Nephron progenitor cell (in vitro differentiated cells): Measurements from ENCODE around the gene IL17D.
"Not testable (repeated sequence)": the region's sequence is repeated elsewhere in the genome, so short reads cannot be mapped to it uniquely, and the experiment has no call there.

ENCODE experiments used
- DNase-seq: peaks from one replicate; pipeline ENCODE4 v3.0.0; 2021
- H3K27ac Mint-ChIP-seq: 2 replicates; pipeline ENCODE4 v1.8.0; 2021; ENCODE audit warnings: mild to moderate bottlenecking, moderate library complexity, mixed read lengths
- H3K27me3 Mint-ChIP-seq: 2 replicates; pipeline ENCODE4 v1.8.0; 2021; ENCODE audit warnings: mild to moderate bottlenecking, low read depth, mixed read lengths; ENCODE audit not compliant: poor library complexity
- H3K36me3 Mint-ChIP-seq: 2 replicates; pipeline ENCODE4 v1.8.0; 2021; ENCODE audit warnings: low read depth, mixed read lengths
- H3K4me1 Mint-ChIP-seq: 2 replicates; pipeline ENCODE4 v1.8.0; 2021; ENCODE audit warnings: mixed read lengths
- H3K4me3 Mint-ChIP-seq: 2 replicates; pipeline ENCODE4 v1.8.0; 2021; ENCODE audit warnings: mild to moderate bottlenecking, moderate library complexity, mixed read lengths
- H3K9me3 Mint-ChIP-seq: 2 replicates; pipeline ENCODE4 v1.8.0; 2021; ENCODE audit warnings: mild to moderate bottlenecking, moderate library complexity, mixed read lengths
- TF ChIP-seq, protein P1 (sequence below): fragments of 200-600 bp; sonication (generic); IDR thresholded peaks from 2 replicates; pipeline ENCODE4 v1.5.0; 2021; ENCODE audit warnings: antibody characterized with exemption

The IL17D gene

DNA sequence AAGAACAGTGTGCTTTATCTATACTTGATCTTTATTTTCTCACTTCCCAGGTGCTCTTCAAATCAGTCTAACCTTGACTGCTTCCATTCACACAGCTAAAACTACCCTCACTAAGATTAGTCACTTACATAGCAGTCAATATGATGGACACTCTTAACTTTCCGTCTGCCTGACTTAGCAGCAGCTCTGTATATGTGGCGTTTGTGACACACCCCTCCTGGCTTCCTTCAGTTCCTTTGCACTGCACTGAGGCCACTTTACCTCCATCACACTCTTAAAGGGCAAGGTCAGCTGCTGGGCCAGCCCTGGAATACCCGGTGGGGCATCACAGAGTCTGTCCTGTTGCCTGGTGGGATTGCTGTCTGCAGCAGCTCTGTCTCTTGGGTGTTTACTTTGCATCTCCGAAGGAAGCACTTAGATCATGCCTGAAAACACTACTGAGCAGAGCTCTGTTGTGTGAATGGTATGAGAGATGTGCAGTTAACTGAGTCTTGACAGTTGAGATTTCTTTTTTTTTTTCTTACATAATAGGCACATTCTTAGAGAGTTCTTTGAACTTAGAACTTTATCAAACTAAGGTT, 35.6 kb upstream of the IL17D start:
- DNase-seq: no peak
- no peaks in the 10 kb centered on the region for H3K27me3 Mint-ChIP-seq
- H3K9me3 Mint-ChIP-seq: no peaks in the 10 kb centered on the region
- no peak overlapping the region for H3K4me3 Mint-ChIP-seq
- TF ChIP-seq, protein P1, sequence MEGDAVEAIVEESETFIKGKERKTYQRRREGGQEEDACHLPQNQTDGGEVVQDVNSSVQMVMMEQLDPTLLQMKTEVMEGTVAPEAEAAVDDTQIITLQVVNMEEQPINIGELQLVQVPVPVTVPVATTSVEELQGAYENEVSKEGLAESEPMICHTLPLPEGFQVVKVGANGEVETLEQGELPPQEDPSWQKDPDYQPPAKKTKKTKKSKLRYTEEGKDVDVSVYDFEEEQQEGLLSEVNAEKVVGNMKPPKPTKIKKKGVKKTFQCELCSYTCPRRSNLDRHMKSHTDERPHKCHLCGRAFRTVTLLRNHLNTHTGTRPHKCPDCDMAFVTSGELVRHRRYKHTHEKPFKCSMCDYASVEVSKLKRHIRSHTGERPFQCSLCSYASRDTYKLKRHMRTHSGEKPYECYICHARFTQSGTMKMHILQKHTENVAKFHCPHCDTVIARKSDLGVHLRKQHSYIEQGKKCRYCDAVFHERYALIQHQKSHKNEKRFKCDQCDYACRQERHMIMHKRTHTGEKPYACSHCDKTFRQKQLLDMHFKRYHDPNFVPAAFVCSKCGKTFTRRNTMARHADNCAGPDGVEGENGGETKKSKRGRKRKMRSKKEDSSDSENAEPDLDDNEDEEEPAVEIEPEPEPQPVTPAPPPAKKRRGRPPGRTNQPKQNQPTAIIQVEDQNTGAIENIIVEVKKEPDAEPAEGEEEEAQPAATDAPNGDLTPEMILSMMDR: no peak
- H3K4me1 Mint-ChIP-seq: no peaks in the 10 kb centered on the region
- H3K27ac Mint-ChIP-seq: no peak overlapping the region
- peaks cover 33% of the 10 kb centered on the region for H3K36me3 Mint-ChIP-seq

DNA sequence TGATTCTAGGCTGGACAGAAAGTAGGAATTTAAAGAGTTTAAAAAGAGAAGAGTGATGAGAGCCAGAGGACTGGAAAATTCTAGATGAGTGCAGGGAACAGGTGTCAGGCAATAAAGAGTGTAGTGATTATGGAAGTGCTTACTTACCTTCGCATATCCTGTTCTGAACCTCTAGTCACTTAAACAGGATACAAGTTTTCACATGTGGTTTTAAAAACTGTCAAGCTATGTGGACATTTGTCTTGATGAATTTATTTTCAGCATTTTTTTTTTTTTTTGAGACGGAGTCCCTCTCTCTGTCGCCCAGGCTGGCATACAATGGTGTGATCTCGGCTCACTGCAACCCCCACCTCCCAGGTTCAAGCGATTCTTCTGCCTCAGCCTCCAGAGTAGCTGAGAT, 34.3 kb upstream of the IL17D start:
- H3K36me3 Mint-ChIP-seq: peaks cover 27% of the 10 kb centered on the region
- no peak overlapping the region for H3K4me3 Mint-ChIP-seq
- no peak for DNase-seq
- H3K4me1 Mint-ChIP-seq: no peaks in the 10 kb centered on the region
- TF ChIP-seq, protein P1: no peak
- H3K27me3 Mint-ChIP-seq: peaks cover 6% of the 10 kb centered on the region
- no peak overlapping the region for H3K27ac Mint-ChIP-seq
- no peaks in the 10 kb centered on the region for H3K9me3 Mint-ChIP-seq

DNA sequence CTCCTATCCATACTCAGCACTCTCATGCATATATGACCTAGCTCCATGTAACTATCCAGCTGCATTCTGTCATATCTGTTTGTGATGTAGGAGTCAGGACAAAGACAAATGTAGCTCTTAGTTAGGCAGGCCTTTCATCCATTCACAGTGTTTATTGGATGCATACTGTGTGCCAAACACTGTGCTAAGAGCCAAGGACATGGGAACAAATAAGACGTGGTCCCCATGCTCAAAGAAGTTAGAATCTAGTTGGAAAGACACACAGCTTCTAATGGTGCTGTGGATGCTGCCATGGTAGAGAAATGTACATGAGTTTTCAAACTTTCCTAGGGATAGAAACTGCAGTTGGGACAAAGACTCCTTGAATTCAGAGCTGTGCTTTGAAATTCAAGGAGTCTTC, 31.7 kb upstream of the IL17D start:
- Mint-ChIP-seq H3K9me3 (no peaks in the 10 kb centered on the region), H3K27ac (no peak overlapping the region), H3K27me3 (peaks cover 9% of the 10 kb centered on the region), H3K4me1 (no peaks in the 10 kb centered on the region), H3K4me3 (no peak overlapping the region), H3K36me3 (peaks cover 25% of the 10 kb centered on the region)
- no peak for DNase-seq
- TF ChIP-seq, protein P1: no peak

DNA sequence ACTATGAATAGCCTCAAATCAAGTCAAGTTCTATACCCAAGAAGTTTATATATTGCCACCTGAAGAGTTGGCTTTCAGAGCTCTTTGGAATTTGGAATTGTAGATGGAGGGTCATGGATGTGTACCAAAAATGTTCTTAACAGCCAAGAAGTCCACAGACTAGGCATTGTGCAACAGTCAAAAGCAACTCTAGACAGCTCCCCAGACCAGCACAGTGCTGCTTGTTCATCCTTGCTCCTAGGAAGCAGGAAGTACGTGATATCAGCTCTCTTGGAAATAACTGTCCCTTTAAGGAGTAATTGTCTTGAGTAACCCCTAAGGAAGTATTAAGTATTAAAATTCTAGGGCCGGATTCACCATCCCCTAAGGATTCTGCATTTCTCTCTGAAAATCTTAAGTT, 30.7 kb upstream of the IL17D start:
- no peak overlapping the region for H3K4me3 Mint-ChIP-seq
- no peaks in the 10 kb centered on the region for H3K9me3 Mint-ChIP-seq
- peaks cover 9% of the 10 kb centered on the region for H3K27me3 Mint-ChIP-seq
- DNase-seq: no peak
- H3K36me3 Mint-ChIP-seq: peaks cover 25% of the 10 kb centered on the region
- H3K27ac Mint-ChIP-seq: no peak overlapping the region
- no peaks in the 10 kb centered on the region for H3K4me1 Mint-ChIP-seq
- TF ChIP-seq, protein P1: no peak

DNA sequence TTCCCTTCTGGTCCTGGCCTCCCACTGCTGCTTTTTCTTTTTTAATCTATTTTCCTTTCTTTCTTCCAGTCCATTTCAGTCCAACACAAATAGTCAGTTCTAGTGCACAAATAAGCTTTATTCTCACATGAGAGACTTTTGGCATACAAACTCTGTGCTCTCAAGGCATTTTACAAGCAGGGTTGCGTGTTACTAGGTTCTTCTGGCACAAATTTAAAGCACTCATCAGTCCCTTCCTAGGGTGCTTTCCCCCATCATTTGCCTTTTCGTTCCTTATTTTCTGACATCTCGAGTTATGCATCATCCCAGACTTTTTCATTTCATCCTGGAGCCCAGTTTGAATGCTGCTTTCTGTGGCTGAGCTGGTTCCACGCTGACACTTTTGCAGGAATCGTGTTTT, 29.8 kb upstream of the IL17D start:
- Mint-ChIP-seq H3K27me3 (peaks cover 12% of the 10 kb centered on the region), H3K4me1 (no peaks in the 10 kb centered on the region), H3K4me3 (no peak overlapping the region), H3K36me3 (peaks cover 25% of the 10 kb centered on the region), H3K27ac (peak overlapping the region; percentile 34), H3K9me3 (no peaks in the 10 kb centered on the region)
- TF ChIP-seq, protein P1: no peak
- no peak for DNase-seq

DNA sequence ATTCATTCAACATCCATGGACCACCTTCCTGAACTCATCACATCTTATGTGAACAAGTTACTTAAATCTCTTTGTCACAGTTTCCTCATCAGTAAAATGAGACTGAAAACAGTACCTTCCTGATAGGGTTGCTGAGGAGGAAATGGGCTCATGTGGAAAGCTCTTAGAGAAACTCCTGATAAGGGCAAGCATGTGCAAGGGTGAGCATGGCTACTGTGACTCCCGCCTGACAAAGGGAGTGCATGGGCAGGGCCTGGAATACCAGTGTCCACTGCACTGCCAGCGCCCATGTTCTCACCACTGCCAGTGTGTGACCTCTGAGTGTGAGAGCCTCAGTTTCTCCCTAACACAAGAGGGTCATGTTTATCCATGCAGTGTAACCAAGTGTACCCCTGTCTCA, 27.3 kb upstream of the IL17D start:
- DNase-seq: no peak
- peaks cover 12% of the 10 kb centered on the region for H3K27me3 Mint-ChIP-seq
- H3K9me3 Mint-ChIP-seq: no peaks in the 10 kb centered on the region
- no peak overlapping the region for H3K27ac Mint-ChIP-seq
- TF ChIP-seq, protein P1: no peak
- H3K4me1 Mint-ChIP-seq: no peaks in the 10 kb centered on the region
- H3K4me3 Mint-ChIP-seq: no peak overlapping the region
- peaks cover 20% of the 10 kb centered on the region for H3K36me3 Mint-ChIP-seq

DNA sequence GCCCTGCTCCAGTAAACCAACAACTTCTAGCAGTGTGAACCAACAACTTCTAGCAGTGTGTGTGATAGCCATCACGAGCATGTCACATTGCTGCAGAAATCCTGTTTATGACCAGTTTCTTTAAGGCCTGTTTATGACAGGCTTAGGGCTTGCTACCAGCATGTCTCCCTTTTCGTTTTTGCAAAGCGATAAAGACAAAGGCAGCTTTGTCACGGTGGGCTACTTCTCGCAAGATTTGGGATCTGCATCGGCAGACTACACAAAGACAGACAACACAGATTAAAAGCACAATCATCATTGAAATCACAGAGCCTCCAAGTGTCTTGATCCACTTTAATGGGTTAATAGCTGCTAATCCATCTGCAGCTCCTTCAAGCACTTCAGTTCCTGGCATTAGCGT, 24.9 kb upstream of the IL17D start:
- H3K27ac Mint-ChIP-seq, H3K4me1 Mint-ChIP-seq, DNase-seq, H3K27me3 Mint-ChIP-seq, H3K9me3 Mint-ChIP-seq, H3K4me3 Mint-ChIP-seq: not testable (repeated sequence)
- peaks cover 12% of the 10 kb centered on the region for H3K36me3 Mint-ChIP-seq
